HG03064 (cell line): ENCODE data around the gene UBAP2L.
"Not testable (repeated sequence)": the region's sequence is repeated elsewhere in the genome, so short reads cannot be mapped to it uniquely, and the experiment has no call there.

Experiments
- ATAC-seq: cut with Tn5 transposase; IDR thresholded peaks from one replicate; pipeline ENCODE4 v1.9.1; 2021; ENCODE audit warnings: low read depth; ENCODE audit not compliant: unreplicated experiment

Gene UBAP2L

GRCh38 chr1:154301582-154301981 lies 80.8 kb downstream of the UBAP2L start:
- no peak for ATAC-seq

GRCh38 chr1:154304664-154305337 lies 84.0 kb downstream of the UBAP2L start:
- ATAC-seq, result no peak

- ATAC-seq, result no peak
Measured at GRCh38 chr1:154306151-154306550, 85.4 kb downstream of the UBAP2L start.

- not testable (repeated sequence) for ATAC-seq
Measured at GRCh38 chr1:154307670-154308270, 87.0 kb downstream of the UBAP2L start.

- ATAC-seq, result not testable (repeated sequence)
Measured at GRCh38 chr1:154309136-154309535, 88.4 kb downstream of the UBAP2L start.

- not testable (repeated sequence) for ATAC-seq
Measured at GRCh38 chr1:154312229-154313065, 91.7 kb downstream of the UBAP2L start.

GRCh38 chr1:154313066-154313356 lies 92.3 kb downstream of the UBAP2L start:
- ATAC-seq, result no peak

GRCh38 chr1:154314226-154314625 lies 93.5 kb downstream of the UBAP2L start:
- not testable (repeated sequence) for ATAC-seq

- no peak for ATAC-seq
Measured at GRCh38 chr1:154316704-154317103, 95.9 kb downstream of the UBAP2L start.

- ATAC-seq, result no peak
Measured at GRCh38 chr1:154318386-154318785, 97.6 kb downstream of the UBAP2L start.
